GM23338 (cell line): ENCODE results near the gene CITED4. TPM values are rescaled to one million over a fixed set of nuclear protein-coding genes. Genes with fewer than 3 reads are reported as not detected.

ENCODE experiments used
- ATAC-seq: fragments of 200-7000 bp; cut with Tn5 transposase; 3 replicates; pipeline ENCODE4 v1.9.1; 2020
- DNase-seq: peaks from one replicate; pipeline ENCODE4 v3.0.0-alpha.2; 2015; ENCODE audit warnings: low spot score
- H2AFZ ChIP-seq: fragments of 200-600 bp; sonication (generic); 2 replicates; pipeline ENCODE4 v1.8.0; 2016; ENCODE audit warnings: antibody characterized with exemption, mild to moderate bottlenecking, moderate library complexity
- H3F3A ChIP-seq: fragments of 200-600 bp; sonication (generic); replicated peaks from 2 replicates; pipeline ENCODE4 v1.8.0; 2017; ENCODE audit warnings: antibody characterized with exemption, mixed run types, low read depth
- H3K27ac ChIP-seq: fragments of 200-600 bp; sonication (generic); 2 replicates; pipeline ENCODE4 v1.6.1; 2016; ENCODE audit warnings: low read depth
- H3K27me3 ChIP-seq: fragments of 200-600 bp; sonication (generic); 2 replicates; pipeline ENCODE4 v1.8.0; 2016; ENCODE audit warnings: mild to moderate bottlenecking, mixed run types, moderate library complexity; ENCODE audit not compliant: insufficient read depth
- H3K36me3 ChIP-seq: fragments of 200-600 bp; sonication (generic); 2 replicates; pipeline ENCODE4 v1.8.0; 2016; ENCODE audit warnings: mild to moderate bottlenecking; ENCODE audit not compliant: insufficient read depth
- H3K4me1 ChIP-seq: fragments of 200-600 bp; sonication (generic); 2 replicates; pipeline ENCODE4 v1.8.0; 2016; ENCODE audit warnings: mild to moderate bottlenecking, moderate library complexity; ENCODE audit not compliant: insufficient read depth
- H3K4me2 ChIP-seq: fragments of 200-600 bp; sonication (generic); 2 replicates; pipeline ENCODE4 v1.7.1; 2017; ENCODE audit warnings: mixed run types
- H3K4me3 ChIP-seq: fragments of 200-600 bp; sonication (generic); 2 replicates; pipeline ENCODE4 v1.6.1; 2016; ENCODE audit warnings: mixed run types
- H3K79me2 ChIP-seq: fragments of 200-600 bp; sonication (generic); replicated peaks from 2 replicates; pipeline ENCODE4 v1.8.0; 2017; ENCODE audit warnings: mild to moderate bottlenecking; ENCODE audit not compliant: insufficient read depth
- H3K9me2 ChIP-seq: fragments of 200-600 bp; sonication (generic); 2 replicates; pipeline ENCODE4 v1.8.0; 2017; ENCODE audit not compliant: insufficient read depth
- H4K20me1 ChIP-seq: fragments of 200-600 bp; sonication (generic); replicated peaks from 2 replicates; pipeline ENCODE4 v1.8.0; 2017; ENCODE audit warnings: mild to moderate bottlenecking; ENCODE audit not compliant: insufficient read depth
- H3K27ac Mint-ChIP-seq: 2 replicates; pipeline ENCODE4 v1.8.0; 2020; ENCODE audit warnings: inconsistent platforms, mild to moderate bottlenecking, moderate library complexity, mixed read lengths
- H3K27me3 Mint-ChIP-seq: 3 replicates; pipeline ENCODE4 v1.8.0; 2022; ENCODE audit warnings: low read depth, mild to moderate bottlenecking, moderate library complexity, mixed read lengths, inconsistent platforms; ENCODE audit not compliant: insufficient read depth, poor library complexity
- H3K36me3 Mint-ChIP-seq: 3 replicates; pipeline ENCODE4 v1.8.0; 2021; ENCODE audit warnings: low read depth, mild to moderate bottlenecking, inconsistent platforms, moderate library complexity, mixed read lengths
- H3K4me1 Mint-ChIP-seq: 3 replicates; pipeline ENCODE4 v1.8.0; 2020; ENCODE audit warnings: mild to moderate bottlenecking, inconsistent platforms, mixed read lengths
- H3K4me3 Mint-ChIP-seq: 3 replicates; pipeline ENCODE4 v1.8.0; 2021; ENCODE audit warnings: moderate library complexity, mild to moderate bottlenecking, inconsistent platforms, mixed read lengths
- H3K9me3 Mint-ChIP-seq: 3 replicates; pipeline ENCODE4 v1.8.0; 2020; ENCODE audit warnings: moderate library complexity, mild to moderate bottlenecking, inconsistent platforms, mixed read lengths
- CREB1 ChIP-seq: fragments of 250-450 bp; sonication (Bioruptor Pico); IDR thresholded peaks from 2 replicates; pipeline ENCODE4 v1.5.0; 2020; ENCODE audit warnings: low read depth, mild to moderate bottlenecking, moderate library complexity
- EZH2phosphoT487 ChIP-seq: fragments of 200-600 bp; sonication (generic); IDR thresholded peaks from one replicate; pipeline ENCODE4 v1.8.1; 2018; ENCODE audit warnings: antibody characterized with exemption; ENCODE audit not compliant: unreplicated experiment
- JUNB ChIP-seq: IDR thresholded peaks from one replicate; pipeline ENCODE4 v1.6.1; 2016; ENCODE audit warnings: antibody characterized with exemption; ENCODE audit not compliant: unreplicated experiment
- NANOG ChIP-seq: IDR thresholded peaks from 2 replicates; pipeline ENCODE4 v1.6.1; 2016; ENCODE audit warnings: antibody characterized with exemption, borderline replicate concordance
- POLR2AphosphoS5 ChIP-seq: IDR thresholded peaks from 2 replicates; pipeline ENCODE4 v1.6.1; 2016; ENCODE audit warnings: antibody characterized with exemption, low read depth
- ZNF114 ChIP-seq: fragments of 250-450 bp; sonication (Bioruptor Pico); IDR thresholded peaks from 2 replicates; pipeline ENCODE4 v1.5.0; 2020; ENCODE audit warnings: mild to moderate bottlenecking, moderate library complexity
- ZNF331 ChIP-seq: fragments of 250-450 bp; sonication (Bioruptor Pico); IDR thresholded peaks from 2 replicates; pipeline ENCODE4 v1.5.0; 2020; ENCODE audit warnings: low read depth, mild to moderate bottlenecking, moderate library complexity
- polyA plus RNA-seq: library from polyadenylated mRNA; unstranded; fragments of >200 nt; fragmentation: Nextera tagmentation; extraction: Ambion mirVana; gene quantifications from 2 replicates; pipeline ENCODE4 v1.2.1, GENCODE V29; 2016
- total RNA-seq: library from RNA; depleted of rRNA; stranded (reverse); fragments of >200 nt; shearing (Covaris generic); gene quantifications from 2 replicates; pipeline ENCODE4 v1.2.3, GENCODE V29; 2014
- TF ChIP-seq, protein P1 (sequence below): IDR thresholded peaks from one replicate; pipeline ENCODE4 v1.6.1; 2018; ENCODE audit warnings: antibody characterized with exemption; ENCODE audit not compliant: unreplicated experiment
- TF ChIP-seq, protein P2 (sequence below): IDR thresholded peaks from 2 replicates; pipeline ENCODE4 v1.6.1; 2016; ENCODE audit warnings: antibody characterized with exemption
- TF ChIP-seq, protein P3 (sequence below), 2 experiments: fragments of 200-600 bp in 1 of 2; sonication (generic) in 1 of 2; conservative IDR thresholded peaks; 2 replicates each; pipeline versions ENCODE4 v1.5.1 to v1.6.1; 2016 to 2017; ENCODE audit warnings: antibody characterized with exemption in 2 of 2, low read depth in 2 of 2, mild to moderate bottlenecking in 2 of 2, moderate library complexity in 1 of 2

CITED4 gene
- total and polyA plus RNA-seq, 2 experiments from 2014 or later: 2.9 to 18.7 TPM

DNA sequence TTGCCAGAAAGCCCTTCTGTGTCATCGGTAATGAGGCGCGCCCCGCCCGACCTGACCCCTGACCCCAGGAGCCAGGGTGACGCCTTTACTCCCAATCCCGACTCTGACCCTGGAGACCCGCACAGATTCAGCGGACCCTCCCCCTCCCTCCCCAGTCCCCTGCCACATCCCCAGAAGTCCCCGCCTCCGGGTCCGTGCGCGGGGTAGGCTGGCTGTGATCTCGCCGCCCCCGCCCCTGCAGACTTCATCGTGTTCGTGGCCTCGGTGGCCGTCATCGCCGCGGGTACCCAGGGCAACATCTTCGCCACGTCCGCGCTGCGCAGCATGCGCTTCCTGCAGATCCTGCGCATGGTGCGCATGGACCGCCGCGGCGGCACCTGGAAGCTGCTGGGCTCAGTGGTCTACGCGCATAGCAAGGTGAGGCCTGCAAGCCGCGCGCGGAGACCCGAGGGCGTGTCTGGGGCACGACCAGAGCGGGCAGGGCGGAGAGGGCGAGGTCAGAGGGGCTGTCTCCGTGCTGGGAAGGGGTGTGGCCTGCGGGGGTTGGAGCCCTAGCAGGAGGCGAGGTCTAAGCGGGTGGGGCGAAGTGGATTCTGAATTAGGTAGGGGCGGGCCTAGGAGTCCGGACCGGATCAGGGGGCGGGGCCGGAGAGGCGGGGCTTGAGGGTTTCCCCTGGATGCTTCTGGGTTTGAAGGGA is 43.8 kb downstream of the CITED4 start:
- Mint-ChIP-seq H3K4me1 (peaks cover 9% of the 10 kb centered on the region), H3K9me3 (no peaks in the 10 kb centered on the region; the same call in 2 of the 3 replicates), H3K4me3 (peak overlapping the region; percentile 75), H3K27ac (no peak overlapping the region), H3K36me3 (no peaks in the 10 kb centered on the region), H3K27me3 (peaks cover 14% of the 10 kb centered on the region)
- Histone ChIP-seq H3K27ac (no peak overlapping the region), H3K4me3 (peak overlapping the region; percentile 88), H3K4me2 (peak overlapping the region; percentile 96), H4K20me1 (no peaks in the 10 kb centered on the region), H3K27me3 (peaks cover 15% of the 10 kb centered on the region; the same call in 1 of the 2 replicates), H3K36me3 (no peaks in the 10 kb centered on the region), H3K9me2 (no peaks in the 10 kb centered on the region), H2AFZ (peak overlapping the region; percentile 93), H3K4me1 (no peaks in the 10 kb centered on the region), H3K79me2 (no peaks in the 10 kb centered on the region), H3F3A (no peaks in the 10 kb centered on the region; the same call in 1 of the 2 replicates)
- DNase-seq (peak; percentile 97), ATAC-seq (peak; percentile 89)
- TF ChIP-seq, protein P1, sequence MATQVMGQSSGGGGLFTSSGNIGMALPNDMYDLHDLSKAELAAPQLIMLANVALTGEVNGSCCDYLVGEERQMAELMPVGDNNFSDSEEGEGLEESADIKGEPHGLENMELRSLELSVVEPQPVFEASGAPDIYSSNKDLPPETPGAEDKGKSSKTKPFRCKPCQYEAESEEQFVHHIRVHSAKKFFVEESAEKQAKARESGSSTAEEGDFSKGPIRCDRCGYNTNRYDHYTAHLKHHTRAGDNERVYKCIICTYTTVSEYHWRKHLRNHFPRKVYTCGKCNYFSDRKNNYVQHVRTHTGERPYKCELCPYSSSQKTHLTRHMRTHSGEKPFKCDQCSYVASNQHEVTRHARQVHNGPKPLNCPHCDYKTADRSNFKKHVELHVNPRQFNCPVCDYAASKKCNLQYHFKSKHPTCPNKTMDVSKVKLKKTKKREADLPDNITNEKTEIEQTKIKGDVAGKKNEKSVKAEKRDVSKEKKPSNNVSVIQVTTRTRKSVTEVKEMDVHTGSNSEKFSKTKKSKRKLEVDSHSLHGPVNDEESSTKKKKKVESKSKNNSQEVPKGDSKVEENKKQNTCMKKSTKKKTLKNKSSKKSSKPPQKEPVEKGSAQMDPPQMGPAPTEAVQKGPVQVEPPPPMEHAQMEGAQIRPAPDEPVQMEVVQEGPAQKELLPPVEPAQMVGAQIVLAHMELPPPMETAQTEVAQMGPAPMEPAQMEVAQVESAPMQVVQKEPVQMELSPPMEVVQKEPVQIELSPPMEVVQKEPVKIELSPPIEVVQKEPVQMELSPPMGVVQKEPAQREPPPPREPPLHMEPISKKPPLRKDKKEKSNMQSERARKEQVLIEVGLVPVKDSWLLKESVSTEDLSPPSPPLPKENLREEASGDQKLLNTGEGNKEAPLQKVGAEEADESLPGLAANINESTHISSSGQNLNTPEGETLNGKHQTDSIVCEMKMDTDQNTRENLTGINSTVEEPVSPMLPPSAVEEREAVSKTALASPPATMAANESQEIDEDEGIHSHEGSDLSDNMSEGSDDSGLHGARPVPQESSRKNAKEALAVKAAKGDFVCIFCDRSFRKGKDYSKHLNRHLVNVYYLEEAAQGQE: no peak
- TF ChIP-seq CREB1 (CRISPR knock-in tag): no peak
- peak; percentile 61 for TF ChIP-seq POLR2AphosphoS5
- no peak for TF ChIP-seq NANOG
- TF ChIP-seq, protein P2, sequence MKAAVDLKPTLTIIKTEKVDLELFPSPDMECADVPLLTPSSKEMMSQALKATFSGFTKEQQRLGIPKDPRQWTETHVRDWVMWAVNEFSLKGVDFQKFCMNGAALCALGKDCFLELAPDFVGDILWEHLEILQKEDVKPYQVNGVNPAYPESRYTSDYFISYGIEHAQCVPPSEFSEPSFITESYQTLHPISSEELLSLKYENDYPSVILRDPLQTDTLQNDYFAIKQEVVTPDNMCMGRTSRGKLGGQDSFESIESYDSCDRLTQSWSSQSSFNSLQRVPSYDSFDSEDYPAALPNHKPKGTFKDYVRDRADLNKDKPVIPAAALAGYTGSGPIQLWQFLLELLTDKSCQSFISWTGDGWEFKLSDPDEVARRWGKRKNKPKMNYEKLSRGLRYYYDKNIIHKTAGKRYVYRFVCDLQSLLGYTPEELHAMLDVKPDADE: no peak

DNA sequence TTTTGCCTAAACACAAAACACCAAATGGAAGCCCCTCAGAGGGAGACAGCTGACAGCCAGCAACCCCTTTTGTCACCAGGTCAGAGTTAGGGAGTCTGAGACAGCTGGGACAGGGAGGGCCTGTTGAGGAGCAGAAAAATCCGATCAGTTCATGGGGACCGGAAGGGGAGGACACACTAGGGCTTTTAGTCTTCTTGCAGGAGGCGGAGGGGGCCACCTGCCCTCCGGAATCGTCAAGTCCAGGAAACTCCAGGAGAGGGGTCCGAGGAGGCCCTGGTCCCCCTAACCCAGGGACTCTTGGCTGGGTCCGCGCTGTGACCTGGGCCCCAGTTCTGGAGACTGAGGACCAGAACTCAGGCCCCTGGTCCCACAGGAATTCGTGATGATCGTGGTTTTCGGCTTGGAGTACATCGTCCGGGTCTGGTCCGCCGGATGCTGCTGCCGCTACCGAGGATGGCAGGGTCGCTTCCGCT is 44.3 kb downstream of the CITED4 start:
- Mint-ChIP-seq H3K27ac (no peak overlapping the region), H3K4me1 (peaks cover 9% of the 10 kb centered on the region; the same call in 2 of the 3 replicates), H3K4me3 (peak overlapping the region; percentile 75), H3K36me3 (no peaks in the 10 kb centered on the region; the same call in 2 of the 3 replicates), H3K9me3 (no peaks in the 10 kb centered on the region; the same call in 2 of the 3 replicates), H3K27me3 (peaks cover 16% of the 10 kb centered on the region)
- Histone ChIP-seq H3K4me1 (no peaks in the 10 kb centered on the region), H3K4me3 (peak overlapping the region; percentile 88), H3K79me2 (no peaks in the 10 kb centered on the region), H2AFZ (peak overlapping the region; percentile 93), H3K4me2 (peak overlapping the region; percentile 96), H3K9me2 (no peaks in the 10 kb centered on the region), H3F3A (no peaks in the 10 kb centered on the region; the same call in 1 of the 2 replicates), H3K27me3 (peaks cover 15% of the 10 kb centered on the region; the same call in 1 of the 2 replicates), H4K20me1 (no peaks in the 10 kb centered on the region), H3K27ac (no peak overlapping the region), H3K36me3 (no peaks in the 10 kb centered on the region)
- peak; percentile 3 for ATAC-seq
- peak; percentile 56 for DNase-seq
- TF ChIP-seq JUNB (no peak), POLR2AphosphoS5 (no peak), ZNF331 (CRISPR knock-in tag) (no peak), EZH2phosphoT487 (no peak), CREB1 (CRISPR knock-in tag) (no peak), ZNF114 (CRISPR knock-in tag) (no peak), NANOG (no peak)
- TF ChIP-seq, protein P2: no peak
- TF ChIP-seq, protein P1: no peak
- TF ChIP-seq, protein P3, sequence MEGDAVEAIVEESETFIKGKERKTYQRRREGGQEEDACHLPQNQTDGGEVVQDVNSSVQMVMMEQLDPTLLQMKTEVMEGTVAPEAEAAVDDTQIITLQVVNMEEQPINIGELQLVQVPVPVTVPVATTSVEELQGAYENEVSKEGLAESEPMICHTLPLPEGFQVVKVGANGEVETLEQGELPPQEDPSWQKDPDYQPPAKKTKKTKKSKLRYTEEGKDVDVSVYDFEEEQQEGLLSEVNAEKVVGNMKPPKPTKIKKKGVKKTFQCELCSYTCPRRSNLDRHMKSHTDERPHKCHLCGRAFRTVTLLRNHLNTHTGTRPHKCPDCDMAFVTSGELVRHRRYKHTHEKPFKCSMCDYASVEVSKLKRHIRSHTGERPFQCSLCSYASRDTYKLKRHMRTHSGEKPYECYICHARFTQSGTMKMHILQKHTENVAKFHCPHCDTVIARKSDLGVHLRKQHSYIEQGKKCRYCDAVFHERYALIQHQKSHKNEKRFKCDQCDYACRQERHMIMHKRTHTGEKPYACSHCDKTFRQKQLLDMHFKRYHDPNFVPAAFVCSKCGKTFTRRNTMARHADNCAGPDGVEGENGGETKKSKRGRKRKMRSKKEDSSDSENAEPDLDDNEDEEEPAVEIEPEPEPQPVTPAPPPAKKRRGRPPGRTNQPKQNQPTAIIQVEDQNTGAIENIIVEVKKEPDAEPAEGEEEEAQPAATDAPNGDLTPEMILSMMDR (conservative IDR thresholded peaks at IDR 0.05; ENCODE audit: low read depth in 2 of 2): no peak
